ENCODE data around the gene DENND2A. TPM values are rescaled to one million over a fixed set of nuclear protein-coding genes. Genes with fewer than 3 reads are reported as not detected.
"Not testable (repeated sequence)": the region's sequence is repeated elsewhere in the genome, so short reads cannot be mapped to it uniquely, and the experiment has no call there.

DENND2A gene
- total RNA-seq, 1 donor from 2014 or later, result not detected

GRCh38 chr7:140631021-140631420 lies 9.6 kb downstream of the DENND2A start:
- no peak for TF ChIP-seq CTCF (IDR thresholded peaks at IDR 0.05)
- Mint-ChIP-seq H3K27ac (no peak overlapping the region), H3K4me3 (no peak overlapping the region), H3K36me3 (ENCODE audit: low read depth) (no peaks in the 10 kb centered on the region), H3K27me3 (peaks cover 11% of the 10 kb centered on the region), H3K9me3 (no peaks in the 10 kb centered on the region), H3K4me1 (no peaks in the 10 kb centered on the region)
- ATAC-seq (ENCODE audit: low read depth), result no peak
- ChIA-PET POLR2A (no interaction called here), CTCF (no interaction called here)
- intact Hi-C loops (cut with micrococcal nuclease), result no loop called here
- DNase-seq, result no peak

- no peak for ATAC-seq (ENCODE audit: low read depth)
- no peaks in the 10 kb centered on the region for H3K36me3 Mint-ChIP-seq (ENCODE audit: low read depth)
- no peak for DNase-seq
- intact Hi-C loops (cut with micrococcal nuclease), result no loop called here
- no peak overlapping the region for H3K27ac Mint-ChIP-seq
- H3K4me3 Mint-ChIP-seq, result no peak overlapping the region
- CTCF ChIA-PET, result interaction anchor here (1.0 kb wide), 1 partner anchor 27 kb away, joined by 3 read pairs; no protein-coding TSS in a partner anchor
- POLR2A ChIA-PET, result no interaction called here
- peaks cover 7% of the 10 kb centered on the region for H3K27me3 Mint-ChIP-seq
- no peaks in the 10 kb centered on the region for H3K9me3 Mint-ChIP-seq
- H3K4me1 Mint-ChIP-seq, result peaks cover 6% of the 10 kb centered on the region
- TF ChIP-seq CTCF (IDR thresholded peaks at IDR 0.05), result no peak
These were observed 14.4 kb downstream of the DENND2A start for GRCh38 chr7:140625908-140626868.

GRCh38 chr7:140625192-140625558 lies 15.4 kb downstream of the DENND2A start:
- DNase-seq; H3K9me3 Mint-ChIP-seq; H3K4me3 Mint-ChIP-seq; H3K4me1 Mint-ChIP-seq; H3K27ac Mint-ChIP-seq; H3K27me3 Mint-ChIP-seq; intact Hi-C loops (cut with micrococcal nuclease); ATAC-seq (ENCODE audit: low read depth); H3K36me3 Mint-ChIP-seq (ENCODE audit: low read depth); POLR2A ChIA-PET: not testable (repeated sequence)
- CTCF ChIA-PET, result interaction anchor here (1.0 kb wide), 1 partner anchor 28 kb away, joined by 3 read pairs; no protein-coding TSS in a partner anchor

GRCh38 chr7:140624392-140625191 lies 16.0 kb downstream of the DENND2A start:
- ATAC-seq (ENCODE audit: low read depth) (no peak), DNase-seq (no peak)
- intact Hi-C loops (cut with micrococcal nuclease), result no loop called here
- ChIA-PET POLR2A (no interaction called here), CTCF (no interaction called here)
- H3K27me3 Mint-ChIP-seq, result peaks cover 7% of the 10 kb centered on the region
- no peaks in the 10 kb centered on the region for H3K36me3 Mint-ChIP-seq (ENCODE audit: low read depth)
- H3K4me1 Mint-ChIP-seq, result peaks cover 6% of the 10 kb centered on the region
- no peak overlapping the region for H3K4me3 Mint-ChIP-seq
- TF ChIP-seq CTCF (IDR thresholded peaks at IDR 0.05), result no peak
- H3K9me3 Mint-ChIP-seq, result no peaks in the 10 kb centered on the region
- no peak overlapping the region for H3K27ac Mint-ChIP-seq

GRCh38 chr7:140623980-140624379 lies 16.6 kb downstream of the DENND2A start:
- H3K27ac Mint-ChIP-seq, result no peak overlapping the region
- H3K4me3 Mint-ChIP-seq, result no peak overlapping the region
- ChIA-PET CTCF (no interaction called here), POLR2A (no interaction called here)
- no peak for DNase-seq
- H3K4me1 Mint-ChIP-seq, result peaks cover 6% of the 10 kb centered on the region
- intact Hi-C loops (cut with micrococcal nuclease), result no loop called here
- no peaks in the 10 kb centered on the region for H3K36me3 Mint-ChIP-seq (ENCODE audit: low read depth)
- TF ChIP-seq CTCF (IDR thresholded peaks at IDR 0.05), result no peak
- ATAC-seq (ENCODE audit: low read depth), result no peak
- peaks cover 4% of the 10 kb centered on the region for H3K27me3 Mint-ChIP-seq
- H3K9me3 Mint-ChIP-seq, result no peaks in the 10 kb centered on the region
